Fibroblast of mammary gland (primary cell): ENCODE measurements around the gene SPACA7.
A peak's percentile ranks its signal among the peaks of the same experiment; 100 is the strongest.

ENCODE experiments used
- DNase-seq: peaks from one replicate; pipeline ENCODE4 v3.0.0-alpha.2; 2010; ENCODE audit warnings: low read depth
- H3K4me3 ChIP-seq: 2 replicates; pipeline ENCODE4 v1.5.1; 2011; ENCODE audit warnings: low read depth, mild to moderate bottlenecking, low read length, moderate library complexity; ENCODE audit not compliant: control insufficient read depth
- CTCF ChIP-seq: conservative IDR thresholded peaks from 2 replicates; pipeline ENCODE4 v1.5.1; 2011; ENCODE audit warnings: low read depth, low read length, inconsistent platforms; ENCODE audit not compliant: control insufficient read depth, insufficient read depth

The SPACA7 gene

GRCh38 chr13:112331675-112332074 lies 44.5 kb upstream of the SPACA7 start:
- TF ChIP-seq CTCF: no peak
- no peak for DNase-seq
- H3K4me3 ChIP-seq: no peak overlapping the region

GRCh38 chr13:112332727-112333126 lies 43.4 kb upstream of the SPACA7 start:
- H3K4me3 ChIP-seq: no peak overlapping the region
- no peak for TF ChIP-seq CTCF
- DNase-seq: no peak

GRCh38 chr13:112333756-112334543 lies 42.2 kb upstream of the SPACA7 start:
- no peak for TF ChIP-seq CTCF
- DNase-seq: peak; percentile 11

GRCh38 chr13:112335135-112335534 lies 41.0 kb upstream of the SPACA7 start:
- TF ChIP-seq CTCF: no peak

More at GRCh38 chr13:112333756-112334543, 42.2 kb upstream of the SPACA7 start:
- H3K4me3 ChIP-seq: no peak overlapping the region

GRCh38 chr13:112341446-112341845 lies 34.7 kb upstream of the SPACA7 start:
- no peak for DNase-seq
- no peak overlapping the region for H3K4me3 ChIP-seq
- no peak for TF ChIP-seq CTCF

More at GRCh38 chr13:112335135-112335534, 41.0 kb upstream of the SPACA7 start:
- DNase-seq: no peak
- H3K4me3 ChIP-seq: no peak overlapping the region

GRCh38 chr13:112341976-112342735 lies 34.0 kb upstream of the SPACA7 start:
- TF ChIP-seq CTCF: no peak

More at GRCh38 chr13:112341976-112342735, 34.0 kb upstream of the SPACA7 start:
- DNase-seq: no peak
- no peak overlapping the region for H3K4me3 ChIP-seq
